PC-9 (cell line): ENCODE results near the gene P2RY8.
"Not testable (repeated sequence)": the region's sequence is repeated elsewhere in the genome, so short reads cannot be mapped to it uniquely, and the experiment has no call there.

Experiments
- CTCF ChIP-seq: fragments of 200-600 bp; sonication (generic); conservative IDR thresholded peaks from 2 replicates; pipeline ENCODE4 v1.6.1; 2017; ENCODE audit warnings: mixed run types, antibody characterized with exemption, mild to moderate bottlenecking, moderate library complexity
- EZH2 ChIP-seq: fragments of 200-600 bp; sonication (generic); IDR thresholded peaks from 2 replicates; pipeline ENCODE4 v1.8.0; 2017; ENCODE audit warnings: antibody characterized with exemption, low read depth

GRCh38 chrX:1574181-1574580 lies 37.2 kb upstream of the P2RY8 start:
- not testable (repeated sequence) for TF ChIP-seq CTCF, EZH2
